GM23338 (cell line): ENCODE data around the gene KRT12. TPM values are rescaled to one million over a fixed set of nuclear protein-coding genes. Genes with fewer than 3 reads are reported as not detected.
A peak's percentile ranks its signal among the peaks of the same experiment; 100 is the strongest.

Experiments
- ATAC-seq: fragments of 200-7000 bp; cut with Tn5 transposase; 3 replicates; pipeline ENCODE4 v1.9.1; 2020
- DNase-seq: peaks from one replicate; pipeline ENCODE4 v3.0.0-alpha.2; 2015; ENCODE audit warnings: low spot score
- H2AFZ ChIP-seq: fragments of 200-600 bp; sonication (generic); 2 replicates; pipeline ENCODE4 v1.8.0; 2016; ENCODE audit warnings: antibody characterized with exemption, mild to moderate bottlenecking, moderate library complexity
- H3F3A ChIP-seq: fragments of 200-600 bp; sonication (generic); replicated peaks from 2 replicates; pipeline ENCODE4 v1.8.0; 2017; ENCODE audit warnings: antibody characterized with exemption, mixed run types, low read depth
- H3K27ac ChIP-seq: fragments of 200-600 bp; sonication (generic); 2 replicates; pipeline ENCODE4 v1.6.1; 2016; ENCODE audit warnings: low read depth
- H3K27me3 ChIP-seq: fragments of 200-600 bp; sonication (generic); 2 replicates; pipeline ENCODE4 v1.8.0; 2016; ENCODE audit warnings: mild to moderate bottlenecking, mixed run types, moderate library complexity; ENCODE audit not compliant: insufficient read depth
- H3K36me3 ChIP-seq: fragments of 200-600 bp; sonication (generic); 2 replicates; pipeline ENCODE4 v1.8.0; 2016; ENCODE audit warnings: mild to moderate bottlenecking; ENCODE audit not compliant: insufficient read depth
- H3K4me1 ChIP-seq: fragments of 200-600 bp; sonication (generic); 2 replicates; pipeline ENCODE4 v1.8.0; 2016; ENCODE audit warnings: mild to moderate bottlenecking, moderate library complexity; ENCODE audit not compliant: insufficient read depth
- H3K4me2 ChIP-seq: fragments of 200-600 bp; sonication (generic); 2 replicates; pipeline ENCODE4 v1.7.1; 2017; ENCODE audit warnings: mixed run types
- H3K4me3 ChIP-seq: fragments of 200-600 bp; sonication (generic); 2 replicates; pipeline ENCODE4 v1.6.1; 2016; ENCODE audit warnings: mixed run types
- H3K79me2 ChIP-seq: fragments of 200-600 bp; sonication (generic); replicated peaks from 2 replicates; pipeline ENCODE4 v1.8.0; 2017; ENCODE audit warnings: mild to moderate bottlenecking; ENCODE audit not compliant: insufficient read depth
- H3K9me2 ChIP-seq: fragments of 200-600 bp; sonication (generic); 2 replicates; pipeline ENCODE4 v1.8.0; 2017; ENCODE audit not compliant: insufficient read depth
- H4K20me1 ChIP-seq: fragments of 200-600 bp; sonication (generic); replicated peaks from 2 replicates; pipeline ENCODE4 v1.8.0; 2017; ENCODE audit warnings: mild to moderate bottlenecking; ENCODE audit not compliant: insufficient read depth
- H3K27ac Mint-ChIP-seq: 2 replicates; pipeline ENCODE4 v1.8.0; 2020; ENCODE audit warnings: inconsistent platforms, mild to moderate bottlenecking, moderate library complexity, mixed read lengths
- H3K27me3 Mint-ChIP-seq: 3 replicates; pipeline ENCODE4 v1.8.0; 2022; ENCODE audit warnings: low read depth, mild to moderate bottlenecking, moderate library complexity, mixed read lengths, inconsistent platforms; ENCODE audit not compliant: insufficient read depth, poor library complexity
- H3K36me3 Mint-ChIP-seq: 3 replicates; pipeline ENCODE4 v1.8.0; 2021; ENCODE audit warnings: low read depth, mild to moderate bottlenecking, inconsistent platforms, moderate library complexity, mixed read lengths
- H3K4me1 Mint-ChIP-seq: 3 replicates; pipeline ENCODE4 v1.8.0; 2020; ENCODE audit warnings: mild to moderate bottlenecking, inconsistent platforms, mixed read lengths
- H3K4me3 Mint-ChIP-seq: 3 replicates; pipeline ENCODE4 v1.8.0; 2021; ENCODE audit warnings: moderate library complexity, mild to moderate bottlenecking, inconsistent platforms, mixed read lengths
- H3K9me3 Mint-ChIP-seq: 3 replicates; pipeline ENCODE4 v1.8.0; 2020; ENCODE audit warnings: moderate library complexity, mild to moderate bottlenecking, inconsistent platforms, mixed read lengths
- CREB1 ChIP-seq: fragments of 250-450 bp; sonication (Bioruptor Pico); IDR thresholded peaks from 2 replicates; pipeline ENCODE4 v1.5.0; 2020; ENCODE audit warnings: low read depth, mild to moderate bottlenecking, moderate library complexity
- CTCF ChIP-seq, 2 experiments: fragments of 200-600 bp in 1 of 2; sonication (generic) in 1 of 2; conservative IDR thresholded peaks; 2 replicates each; pipeline versions ENCODE4 v1.5.1 to v1.6.1; 2016 to 2017; ENCODE audit warnings: antibody characterized with exemption in 2 of 2, low read depth in 2 of 2, mild to moderate bottlenecking in 2 of 2, moderate library complexity in 1 of 2
- JUNB ChIP-seq: IDR thresholded peaks from one replicate; pipeline ENCODE4 v1.6.1; 2016; ENCODE audit warnings: antibody characterized with exemption; ENCODE audit not compliant: unreplicated experiment
- REST ChIP-seq: IDR thresholded peaks from one replicate; pipeline ENCODE4 v1.6.1; 2018; ENCODE audit warnings: antibody characterized with exemption; ENCODE audit not compliant: unreplicated experiment
- STAT1 ChIP-seq: IDR thresholded peaks from one replicate; pipeline ENCODE4 v1.6.1; 2016; ENCODE audit warnings: antibody characterized with exemption; ENCODE audit not compliant: unreplicated experiment
- ZNF114 ChIP-seq: fragments of 250-450 bp; sonication (Bioruptor Pico); IDR thresholded peaks from 2 replicates; pipeline ENCODE4 v1.5.0; 2020; ENCODE audit warnings: mild to moderate bottlenecking, moderate library complexity
- ZNF462 ChIP-seq: fragments of 250-450 bp; sonication (Bioruptor Pico); IDR thresholded peaks from 2 replicates; pipeline ENCODE4 v1.5.0; 2020; ENCODE audit warnings: mild to moderate bottlenecking, moderate library complexity
- polyA plus RNA-seq: library from polyadenylated mRNA; unstranded; fragments of >200 nt; fragmentation: Nextera tagmentation; extraction: Ambion mirVana; gene quantifications from 2 replicates; pipeline ENCODE4 v1.2.1, GENCODE V29; 2016
- total RNA-seq: library from RNA; depleted of rRNA; stranded (reverse); fragments of >200 nt; shearing (Covaris generic); gene quantifications from 2 replicates; pipeline ENCODE4 v1.2.3, GENCODE V29; 2014

KRT12 gene
- total and polyA plus RNA-seq, 2 experiments from 2014 or later = not detected

- peak overlapping the region; percentile 59 for H3K4me2 ChIP-seq
- H3K9me3 Mint-ChIP-seq = no peaks in the 10 kb centered on the region; the same call in 2 of the 3 replicates
- H3K4me1 ChIP-seq = peaks cover 9% of the 10 kb centered on the region
- no peak for TF ChIP-seq ZNF114 (CRISPR knock-in tag)
- no peak for TF ChIP-seq REST
- TF ChIP-seq CTCF (conservative IDR thresholded peaks at IDR 0.05; ENCODE audit: low read depth in 2 of 2) = peak in 1 of 2 experiments; percentile 29; a peak in 2 of 4 replicates
- no peak for TF ChIP-seq JUNB
- TF ChIP-seq STAT1 = no peak
- no peak overlapping the region for H3K4me3 ChIP-seq
- DNase-seq (no peak), ATAC-seq (no peak)
- H3K27ac ChIP-seq = no peak overlapping the region
- H3K36me3 ChIP-seq = no peaks in the 10 kb centered on the region
- peak overlapping the region; percentile 17; the same call in 1 of the 2 replicates for H3K27ac Mint-ChIP-seq
- no peaks in the 10 kb centered on the region for H4K20me1 ChIP-seq
- no peaks in the 10 kb centered on the region for H3K27me3 Mint-ChIP-seq
- H3K9me2 ChIP-seq = no peaks in the 10 kb centered on the region; the same call in 1 of the 2 replicates
- no peak overlapping the region for H2AFZ ChIP-seq
- H3F3A ChIP-seq = no peaks in the 10 kb centered on the region
- peaks cover 24% of the 10 kb centered on the region for H3K4me1 Mint-ChIP-seq
- H3K36me3 Mint-ChIP-seq = no peaks in the 10 kb centered on the region
- H3K4me3 Mint-ChIP-seq = no peak overlapping the region
- no peaks in the 10 kb centered on the region for H3K27me3 ChIP-seq
- no peaks in the 10 kb centered on the region for H3K79me2 ChIP-seq
Observed at GRCh38 chr17:40873255-40873654, 6.2 kb upstream of the KRT12 start.

- DNase-seq = no peak
- peaks cover 9% of the 10 kb centered on the region for H3K4me1 ChIP-seq
- H3F3A ChIP-seq = no peaks in the 10 kb centered on the region
- H2AFZ ChIP-seq = no peak overlapping the region
- no peaks in the 10 kb centered on the region for H3K79me2 ChIP-seq
- no peaks in the 10 kb centered on the region for H3K36me3 Mint-ChIP-seq
- no peak for ATAC-seq
- H3K9me3 Mint-ChIP-seq = no peaks in the 10 kb centered on the region; the same call in 2 of the 3 replicates
- H3K4me3 Mint-ChIP-seq = no peak overlapping the region
- H3K27me3 Mint-ChIP-seq = no peaks in the 10 kb centered on the region
- H3K27me3 ChIP-seq = no peaks in the 10 kb centered on the region
- H3K4me2 ChIP-seq = no peak overlapping the region
- H3K9me2 ChIP-seq = no peaks in the 10 kb centered on the region
- peak overlapping the region; percentile 63; the same call in 1 of the 2 replicates for H3K27ac Mint-ChIP-seq
- no peaks in the 10 kb centered on the region for H3K36me3 ChIP-seq
- no peak overlapping the region for H3K4me3 ChIP-seq
- no peaks in the 10 kb centered on the region for H4K20me1 ChIP-seq
- H3K27ac ChIP-seq = no peak overlapping the region
- peaks cover 24% of the 10 kb centered on the region for H3K4me1 Mint-ChIP-seq
- TF ChIP-seq ZNF462 (CRISPR knock-in tag) (no peak), CREB1 (no peak), CTCF (conservative IDR thresholded peaks at IDR 0.05; ENCODE audit: low read depth in 2 of 2) (no peak), JUNB (no peak)
Observed at GRCh38 chr17:40872416-40872815, 5.4 kb upstream of the KRT12 start.
